GM21360 (cell line): Measurements from ENCODE around the gene CNOT2.
"Not testable (repeated sequence)": the region's sequence is repeated elsewhere in the genome, so short reads cannot be mapped to it uniquely, and the experiment has no call there.

Experiments
- ATAC-seq: cut with Tn5 transposase; IDR thresholded peaks from one replicate; pipeline ENCODE4 v1.9.1; 2021; ENCODE audit warnings: mild to moderate bottlenecking, moderate library complexity; ENCODE audit not compliant: unreplicated experiment

CNOT2 gene

GRCh38 chr12:70364695-70365397 lies 121.6 kb downstream of the CNOT2 start:
- ATAC-seq = no peak

DNA sequence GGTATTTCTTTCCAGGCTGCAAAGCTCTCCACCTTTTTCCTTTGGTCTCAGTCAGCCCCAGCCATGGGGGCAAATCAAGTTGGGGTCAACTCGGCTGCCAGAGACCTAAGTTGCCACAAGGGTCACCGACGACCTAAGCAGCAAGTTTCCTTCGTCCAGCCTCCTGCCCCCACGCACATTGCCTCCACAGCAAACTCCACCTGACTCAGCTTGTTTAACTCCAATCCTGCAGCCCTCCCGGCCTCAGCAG lies 122.1 kb downstream of the CNOT2 start:
- no peak for ATAC-seq

GRCh38 chr12:70365648-70366518 lies 122.7 kb downstream of the CNOT2 start, which contains the start of gene KCNMB4:
KCNMB4 (plus strand) TSS chr12:70366290; CDS start chr12:70366735, 445 bp downstream.
- peak; percentile 81 for ATAC-seq

DNA sequence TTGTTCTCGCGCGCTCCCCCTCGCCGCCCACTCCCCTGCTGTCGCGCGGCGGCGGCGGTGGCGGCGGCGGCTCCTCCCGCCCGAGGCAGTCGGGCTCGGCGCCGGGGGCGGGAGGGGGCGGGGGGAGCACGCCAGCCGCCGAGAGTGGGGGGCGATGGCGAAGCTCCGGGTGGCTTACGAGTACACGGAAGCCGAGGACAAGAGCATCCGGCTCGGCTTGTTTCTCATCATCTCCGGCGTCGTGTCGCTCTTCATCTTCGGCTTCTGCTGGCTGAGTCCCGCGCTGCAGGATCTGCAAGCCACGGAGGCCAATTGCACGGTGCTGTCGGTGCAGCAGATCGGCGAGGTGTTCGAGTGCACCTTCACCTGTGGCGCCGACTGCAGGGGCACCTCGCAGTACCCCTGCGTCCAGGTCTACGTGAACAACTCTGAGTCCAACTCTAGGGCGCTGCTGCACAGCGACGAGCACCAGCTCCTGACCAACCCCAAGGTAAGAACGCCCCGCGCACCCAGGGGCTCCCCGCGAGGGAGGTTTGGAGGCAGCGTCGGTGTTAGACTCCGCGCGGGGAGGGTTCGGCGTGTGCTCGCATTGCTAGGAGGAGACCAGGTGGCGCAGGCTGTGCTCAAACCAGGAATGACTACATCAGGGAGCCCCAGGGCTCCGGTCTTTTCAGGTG lies 123.5 kb downstream of the CNOT2 start:
- peak; percentile 27 for ATAC-seq

DNA sequence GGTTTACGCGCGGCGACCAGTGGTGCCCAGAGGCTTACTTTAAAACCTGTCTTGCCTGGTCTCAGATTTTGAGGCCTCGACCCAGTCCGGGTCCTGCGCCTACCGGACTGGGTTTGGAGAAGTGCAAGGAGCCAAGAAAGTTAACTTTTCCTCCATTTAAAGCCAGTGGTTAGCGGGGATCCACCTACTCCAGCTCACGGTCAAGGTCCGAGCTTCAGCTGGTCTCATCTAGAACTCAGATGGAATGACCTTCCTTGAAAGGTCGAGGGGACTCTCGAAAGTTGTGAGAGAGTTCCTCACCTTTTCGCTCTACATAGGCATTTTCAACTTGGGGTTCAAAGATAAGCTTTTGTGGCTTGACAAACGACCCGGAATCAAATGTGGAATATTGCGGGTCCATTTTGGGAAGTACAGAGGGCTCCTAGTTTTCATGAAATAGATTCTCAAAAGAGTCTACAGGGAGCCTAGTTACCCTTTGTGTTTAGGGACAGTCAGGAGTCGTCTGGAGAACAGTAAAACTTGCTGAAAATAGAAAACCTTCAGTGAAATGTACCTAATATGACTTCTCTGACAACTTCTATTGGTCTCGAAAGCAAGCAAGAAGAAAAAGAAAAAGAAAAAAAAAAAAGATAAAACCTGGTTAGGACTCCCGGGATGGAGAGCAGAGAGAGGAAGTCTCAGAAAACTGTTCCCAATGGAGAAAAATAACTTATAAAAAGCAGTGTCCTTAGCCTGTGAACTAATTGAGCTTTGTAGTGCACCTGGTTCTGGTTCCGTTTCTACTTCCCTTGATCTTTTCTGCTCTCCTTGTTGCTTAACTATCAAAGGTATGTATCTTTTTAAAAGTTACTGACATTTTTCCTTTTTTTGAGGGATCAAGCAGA lies 124.3 kb downstream of the CNOT2 start:
- ATAC-seq = no peak

DNA sequence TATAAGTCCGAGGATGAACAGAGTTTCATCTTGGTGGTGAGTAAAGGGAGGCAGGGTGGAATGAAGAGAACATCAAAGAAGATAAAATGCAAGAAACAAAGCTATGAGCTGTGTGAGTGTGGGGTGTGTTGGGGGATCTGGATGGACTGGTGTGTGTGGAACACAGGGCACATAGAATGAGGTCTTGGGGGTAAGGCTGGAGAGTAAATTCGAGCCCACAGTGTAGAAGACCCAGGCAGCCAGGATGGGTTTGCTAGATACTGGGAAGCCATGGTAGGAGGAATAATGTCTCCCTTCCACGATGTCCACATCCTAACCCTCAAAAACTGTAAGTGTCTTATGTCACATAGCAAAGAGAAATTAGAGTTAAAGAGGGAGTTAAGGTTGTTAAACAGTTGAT lies 129.6 kb downstream of the CNOT2 start:
- ATAC-seq = no peak

DNA sequence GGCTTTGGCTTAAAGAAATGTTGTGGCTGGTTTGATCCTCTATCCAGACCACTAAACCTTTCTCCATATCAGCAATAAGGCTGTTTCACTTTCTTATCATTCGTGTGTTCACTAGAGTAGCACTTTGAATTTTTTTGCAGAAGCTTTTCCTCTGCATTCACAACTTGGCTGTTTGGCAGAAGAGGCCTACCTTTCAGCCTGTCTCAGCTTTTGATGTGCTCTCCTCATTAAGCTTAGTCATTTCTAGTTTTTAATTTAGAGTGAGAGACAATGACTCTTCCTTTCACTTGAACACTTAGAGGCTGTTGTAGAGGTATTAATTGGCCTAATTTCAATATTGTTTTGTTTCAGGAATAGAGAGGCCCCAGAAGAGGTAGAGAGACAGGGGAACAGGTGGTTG lies 136.6 kb downstream of the CNOT2 start:
- ATAC-seq = no peak

DNA sequence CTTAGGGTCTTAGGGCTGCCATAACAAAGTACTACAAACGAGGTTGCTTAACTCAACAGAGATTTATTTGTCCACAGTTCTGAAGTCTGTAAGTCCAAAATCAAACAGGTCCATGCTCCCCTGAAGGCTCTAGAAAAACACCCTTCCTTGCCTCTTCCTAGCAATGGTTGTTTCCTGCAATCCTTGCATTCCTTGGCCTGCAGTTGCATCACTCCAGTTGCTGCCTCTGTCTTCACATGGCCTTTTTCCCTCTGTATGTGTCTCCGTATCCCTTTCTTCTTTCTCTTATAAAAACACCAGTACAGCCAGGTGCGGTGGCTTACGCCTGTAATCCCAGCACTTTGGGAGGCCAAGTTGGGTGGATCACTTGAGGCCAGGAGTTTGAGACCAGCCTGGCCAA lies 140.3 kb downstream of the CNOT2 start:
- ATAC-seq = no peak

- no peak for ATAC-seq
These were observed 140.7 kb downstream of the CNOT2 start for GRCh38 chr12:70383886-70384285.

GRCh38 chr12:70386771-70387170 lies 143.5 kb downstream of the CNOT2 start:
- ATAC-seq = no peak

- ATAC-seq = no peak
These were observed 146.4 kb downstream of the CNOT2 start for GRCh38 chr12:70389678-70390077.

DNA sequence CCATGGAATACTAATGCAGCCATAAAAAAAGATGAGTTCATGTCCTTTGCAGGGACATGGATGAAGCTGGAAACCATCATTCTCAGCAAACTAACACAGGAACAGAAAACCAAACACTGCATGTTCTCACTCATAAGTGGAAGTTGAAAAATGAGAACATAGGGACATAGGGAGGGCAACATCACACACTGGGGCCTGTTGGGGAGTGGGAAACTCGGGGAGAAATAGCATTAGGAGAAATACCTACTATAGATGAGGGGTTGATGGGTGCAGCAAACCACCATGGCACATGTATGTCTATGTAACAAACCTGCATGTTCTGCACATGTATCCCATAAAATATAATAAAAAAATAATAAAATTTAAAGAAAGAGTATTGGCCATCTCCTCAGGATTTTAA lies 149.4 kb downstream of the CNOT2 start:
- not testable (repeated sequence) for ATAC-seq

GRCh38 chr12:70393787-70394499 lies 150.7 kb downstream of the CNOT2 start:
- ATAC-seq = no peak

- ATAC-seq = no peak
These were observed 154.8 kb downstream of the CNOT2 start for GRCh38 chr12:70398002-70398401.

DNA sequence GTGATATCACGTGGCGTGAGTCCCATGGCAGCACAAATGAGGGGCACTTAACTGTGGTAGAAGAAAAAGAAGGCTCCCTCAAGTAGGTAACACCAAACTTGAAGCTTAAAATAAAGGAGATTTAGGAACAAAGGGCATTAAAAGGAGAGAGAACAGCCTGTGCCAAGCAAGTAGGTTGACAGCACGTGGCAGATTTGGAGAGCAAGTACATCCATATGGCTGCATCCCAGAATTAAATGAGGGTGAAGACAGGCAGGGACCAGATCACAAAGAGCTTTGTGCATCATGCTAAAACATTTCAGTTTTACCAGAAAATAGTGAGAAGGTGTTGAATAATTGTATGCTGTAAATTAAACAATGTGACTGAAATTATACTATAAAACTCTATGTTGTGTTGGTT lies 155.6 kb downstream of the CNOT2 start:
- no peak for ATAC-seq

GRCh38 chr12:70399311-70399710 lies 156.1 kb downstream of the CNOT2 start:
- ATAC-seq = no peak

- no peak for ATAC-seq
These were observed 156.9 kb downstream of the CNOT2 start for GRCh38 chr12:70400124-70400523.

- ATAC-seq = no peak
These were observed 159.4 kb downstream of the CNOT2 start for GRCh38 chr12:70402597-70402996.

DNA sequence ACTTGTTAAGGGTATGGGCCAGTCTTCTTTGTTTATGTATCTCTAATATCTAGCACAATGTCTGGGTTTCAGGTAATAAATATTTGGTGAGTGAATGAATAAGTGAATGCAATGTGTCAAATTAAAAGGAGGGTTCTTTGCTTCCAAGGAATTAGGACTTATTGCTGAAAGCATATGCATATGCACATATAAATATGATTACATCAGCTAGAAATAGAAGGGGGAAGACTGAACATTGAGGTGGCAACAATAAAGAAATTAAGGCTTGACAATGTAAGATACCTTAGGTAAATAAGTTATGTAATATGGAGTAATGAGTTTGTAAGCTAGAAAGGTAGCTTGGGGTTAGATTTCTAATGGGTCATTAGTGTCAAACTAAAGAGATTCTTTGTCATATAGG lies 160.6 kb downstream of the CNOT2 start:
- no peak for ATAC-seq
